ENCODE measurements around the gene OR6C68. TPM values are rescaled to one million over a fixed set of nuclear protein-coding genes. Genes with fewer than 3 reads are reported as not detected.
"Not testable (repeated sequence)": the region's sequence is repeated elsewhere in the genome, so short reads cannot be mapped to it uniquely, and the experiment has no call there.

Gene OR6C68
- total and polyA plus RNA-seq, 4 donors: not detected

DNA sequence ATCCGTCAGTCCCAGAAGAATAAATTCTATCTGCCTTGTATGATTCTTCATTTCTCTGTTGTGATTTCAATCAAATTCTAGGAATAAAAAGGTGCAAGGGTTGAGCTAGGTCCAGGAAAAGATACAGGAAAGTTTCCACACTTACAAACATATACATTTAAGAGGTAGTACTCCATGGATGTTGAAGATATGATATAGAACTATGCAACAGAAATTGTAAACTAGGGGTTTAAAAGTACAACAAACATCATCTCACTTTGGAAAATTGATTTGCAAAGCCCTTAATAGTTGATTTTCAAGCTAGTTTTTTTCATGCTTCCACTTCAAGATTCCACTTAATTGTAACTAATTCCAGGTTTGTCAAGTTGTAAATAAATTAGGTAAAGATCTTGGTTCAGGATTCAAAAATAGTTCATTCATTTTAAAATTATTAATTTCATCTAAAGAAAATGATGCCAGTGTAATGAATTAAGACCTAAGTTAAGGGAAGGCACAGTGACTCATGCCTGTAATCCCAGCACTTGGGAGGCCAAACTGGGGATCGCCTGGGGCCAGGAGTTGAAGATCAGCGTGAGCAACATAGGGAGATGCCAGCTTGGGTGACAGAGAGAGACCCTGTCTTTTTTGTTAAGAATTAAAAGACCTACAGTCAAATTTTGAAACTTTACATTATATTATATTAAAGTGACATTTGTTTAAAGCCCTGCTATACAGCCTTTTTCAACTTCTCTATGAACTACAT lies 21.9 kb upstream of the OR6C68 start, which contains the start of gene OR6C70:
Gene OR6C70 (minus strand): TSS at position 51 of the 742 bp plus-strand sequence. CDS start 0 bp downstream, at position 51.
- Histone ChIP-seq H3K4me3 (no peak within 1 kb of the TSS), H3K36me3 (ENCODE audit: control insufficient read depth in 4 of 4, insufficient read depth in 4 of 4, low read length in 4 of 4) (no peaks in the 10 kb centered on the region), H3K9ac (ENCODE audit: insufficient read depth in 1 of 2, low read length in 2 of 2) (no peak within 1 kb of the TSS), H3K27ac (ENCODE audit: low read depth in 1 of 2, low read length in 1 of 2) (no peak within 1 kb of the TSS), H3K27me3 (ENCODE audit: control insufficient read depth in 3 of 3, insufficient read depth in 3 of 3, low read length in 2 of 3) (no peaks in the 10 kb centered on the region), H3K9me3 (ENCODE audit: control insufficient read depth in 4 of 4, insufficient read depth in 3 of 4, low read length in 3 of 4) (no peaks in the 10 kb centered on the region), H3K4me1 (ENCODE audit: control insufficient read depth in 5 of 5, insufficient read depth in 5 of 5, low read length in 5 of 5) (no peaks in the 10 kb centered on the region)
- WGBS, 2 donors: 86 to 91% methylated on average over 3 of the region's 3 CpGs
- no peak for TF ChIP-seq CTCF (IDR thresholded peaks at IDR 0.05; ENCODE audit: control extremely low read depth, extremely low read depth)
- DNase-seq (no peak), ATAC-seq (ENCODE audit: insufficient read depth, low FRiP score) (no peak)

- no peak overlapping the region for H3K9ac ChIP-seq (ENCODE audit: insufficient read depth in 1 of 2, low read length in 2 of 2)
- WGBS, 2 donors: 92 to 95% methylated on average over 1 of the region's 1 CpG
- no peak overlapping the region for H3K4me3 ChIP-seq
- no peaks in the 10 kb centered on the region for H3K27me3 ChIP-seq (ENCODE audit: control insufficient read depth in 3 of 3, insufficient read depth in 3 of 3, low read length in 2 of 3)
- H3K9me3 ChIP-seq (ENCODE audit: control insufficient read depth in 4 of 4, insufficient read depth in 3 of 4, low read length in 3 of 4): no peaks in the 10 kb centered on the region
- no peak overlapping the region for H3K27ac ChIP-seq (ENCODE audit: low read depth in 1 of 2, low read length in 1 of 2)
- no peaks in the 10 kb centered on the region for H3K4me1 ChIP-seq (ENCODE audit: control insufficient read depth in 5 of 5, insufficient read depth in 5 of 5, low read length in 5 of 5)
- no peak for TF ChIP-seq CTCF (IDR thresholded peaks at IDR 0.05; ENCODE audit: control extremely low read depth, extremely low read depth)
- no peak for DNase-seq
- ATAC-seq (ENCODE audit: insufficient read depth, low FRiP score): no peak
- H3K36me3 ChIP-seq (ENCODE audit: control insufficient read depth in 4 of 4, insufficient read depth in 4 of 4, low read length in 4 of 4): no peaks in the 10 kb centered on the region
These were observed 19.9 kb upstream of the OR6C68 start for GRCh38 chr12:55472264-55472663.

DNA sequence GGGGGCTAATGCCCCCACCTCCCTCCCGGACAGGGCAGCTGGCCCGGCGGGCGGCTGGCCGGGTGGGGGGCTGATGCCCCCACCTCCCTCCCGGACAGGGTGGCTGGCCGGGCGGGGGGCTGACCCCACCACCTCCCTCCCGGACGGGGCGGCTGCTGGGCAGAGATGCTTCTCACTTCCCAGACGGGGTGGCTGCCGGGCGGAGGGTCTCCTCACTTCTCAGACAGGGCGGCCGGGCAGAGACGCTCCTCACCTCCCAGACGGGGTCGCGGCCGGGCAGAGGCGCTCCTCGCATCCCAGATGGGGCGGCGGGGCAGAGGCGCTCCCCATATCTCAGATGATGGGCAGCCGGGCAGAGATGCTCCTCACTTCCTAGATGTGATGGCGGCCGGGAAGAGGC lies 13.0 kb upstream of the OR6C68 start:
- not testable (repeated sequence) for ATAC-seq (ENCODE audit: insufficient read depth, low FRiP score); DNase-seq
- WGBS, 2 donors: 94% methylated on average over 25 to 29 of the region's 29 CpGs

GRCh38 chr12:55484284-55484683 lies 7.9 kb upstream of the OR6C68 start:
- H3K36me3 ChIP-seq (ENCODE audit: control insufficient read depth in 4 of 4, insufficient read depth in 4 of 4, low read length in 4 of 4); H3K27ac ChIP-seq (ENCODE audit: low read depth in 1 of 2, low read length in 1 of 2); H3K27me3 ChIP-seq (ENCODE audit: control insufficient read depth in 3 of 3, insufficient read depth in 3 of 3, low read length in 2 of 3); ATAC-seq (ENCODE audit: insufficient read depth, low FRiP score); DNase-seq; H3K4me3 ChIP-seq; H3K4me1 ChIP-seq (ENCODE audit: control insufficient read depth in 5 of 5, insufficient read depth in 5 of 5, low read length in 5 of 5); H3K9me3 ChIP-seq (ENCODE audit: control insufficient read depth in 4 of 4, insufficient read depth in 3 of 4, low read length in 3 of 4); H3K9ac ChIP-seq (ENCODE audit: insufficient read depth in 1 of 2, low read length in 2 of 2): not testable (repeated sequence)
- WGBS, 2 donors: 71 to 90% methylated on average over 7 to 13 of the region's 13 CpGs

More for the DNA sequence above, 13.0 kb upstream of the OR6C68 start:
- not testable (repeated sequence) for H3K4me3 ChIP-seq; H3K27ac ChIP-seq (ENCODE audit: low read depth in 1 of 2, low read length in 1 of 2); H3K9ac ChIP-seq (ENCODE audit: insufficient read depth in 1 of 2, low read length in 2 of 2); H3K9me3 ChIP-seq (ENCODE audit: control insufficient read depth in 4 of 4, insufficient read depth in 3 of 4, low read length in 3 of 4); H3K27me3 ChIP-seq (ENCODE audit: control insufficient read depth in 3 of 3, insufficient read depth in 3 of 3, low read length in 2 of 3); H3K36me3 ChIP-seq (ENCODE audit: control insufficient read depth in 4 of 4, insufficient read depth in 4 of 4, low read length in 4 of 4); H3K4me1 ChIP-seq (ENCODE audit: control insufficient read depth in 5 of 5, insufficient read depth in 5 of 5, low read length in 5 of 5)
